K562 (cell line): ENCODE measurements around the gene ENTREP3. TPM values are rescaled to one million over a fixed set of nuclear protein-coding genes. Genes with fewer than 3 reads are reported as not detected.

Experiments used
- CHD1 ChIP-seq: fragments of 200-600 bp; sonication (generic); IDR thresholded peaks from one replicate; pipeline ENCODE4 v1.6.1; 2012; ENCODE audit warnings: mild to moderate bottlenecking, moderate library complexity, low read length, inconsistent platforms
- CREBBP ChIP-seq: IDR thresholded peaks from one replicate; pipeline ENCODE4 v1.6.1; 2012; ENCODE audit warnings: low read depth, mild to moderate bottlenecking, control low read depth, inconsistent platforms, low read length
- DLX4 ChIP-seq: fragments of 250-450 bp; sonication (Bioruptor Pico); IDR thresholded peaks from 2 replicates; pipeline ENCODE4 v1.6.1; 2021; ENCODE audit warnings: mild to moderate bottlenecking
- E2F6 ChIP-seq, 2 experiments: IDR thresholded peaks; 2 replicates each; pipeline ENCODE4 v1.6.1; 2011; ENCODE audit warnings: borderline replicate concordance in 1 of 2, control low read depth in 1 of 2, low read depth in 1 of 2, low read length in 1 of 2, mild to moderate bottlenecking in 1 of 2, mixed read lengths in 1 of 2, moderate library complexity in 1 of 2; ENCODE audit not compliant: insufficient read depth in 1 of 2, insufficient read length in 1 of 2, poor library complexity in 1 of 2, severe bottlenecking in 1 of 2; ENCODE audit errors: extremely low read depth in 1 of 2
- ELK1 ChIP-seq: sonication (generic); formaldehyde crosslinking; IDR thresholded peaks from 2 replicates; pipeline ENCODE4 v1.8.1; 2022; ENCODE audit warnings: missing genetic modification reagents
- EP400 ChIP-seq: fragments of 450-650 bp; IDR thresholded peaks from 2 replicates; pipeline ENCODE4 v1.6.1; 2017; ENCODE audit warnings: antibody characterized with exemption, mild to moderate bottlenecking, moderate library complexity
- ERF ChIP-seq: fragments of 450-650 bp; formaldehyde crosslinking; IDR thresholded peaks from 2 replicates; pipeline ENCODE4 v1.4.0; 2020; ENCODE audit warnings: mild to moderate bottlenecking, mixed read lengths
- GABPA ChIP-seq: fragments of 200-800 bp; sonication (Bioruptor generic); conservative IDR thresholded peaks from 2 replicates; pipeline ENCODE4 v1.6.1; 2016; ENCODE audit warnings: low read depth, missing genetic modification characterization, missing compliant biosample characterization
- GATAD2A ChIP-seq: fragments of 450-650 bp; IDR thresholded peaks from 2 replicates; pipeline ENCODE4 v1.6.1; 2017
- HES1 ChIP-seq: fragments of 450-650 bp; IDR thresholded peaks from 2 replicates; pipeline ENCODE4 v1.6.1; 2016; ENCODE audit warnings: low read depth, mild to moderate bottlenecking, moderate library complexity
- HEY1 ChIP-seq: fragments of 250-450 bp; sonication (Bioruptor Pico); IDR thresholded peaks from 2 replicates; pipeline ENCODE4 v1.5.0; 2020; ENCODE audit warnings: mild to moderate bottlenecking, moderate library complexity, borderline replicate concordance
- MYBL2 ChIP-seq, 2 experiments: fragments of 450-650 bp in 1 of 2; sonication (generic) in 1 of 2; formaldehyde crosslinking in 1 of 2; IDR thresholded peaks; 2 replicates each; pipeline versions ENCODE4 v1.6.1 to v1.8.1; 2017 to 2022; ENCODE audit warnings: borderline replicate concordance in 1 of 2, inconsistent platforms in 1 of 2, low read depth in 1 of 2, mild to moderate bottlenecking in 1 of 2, missing genetic modification reagents in 1 of 2, moderate library complexity in 1 of 2
- NCOA1 ChIP-seq: fragments of 450-650 bp; IDR thresholded peaks from 2 replicates; pipeline ENCODE4 v1.6.1; 2016; ENCODE audit warnings: low read depth
- NELFE ChIP-seq: IDR thresholded peaks from 2 replicates; pipeline ENCODE4 v1.6.1; 2011; ENCODE audit warnings: mild to moderate bottlenecking; ENCODE audit not compliant: insufficient read depth, insufficient read length
- NR2F6 ChIP-seq: fragments of 450-650 bp; formaldehyde crosslinking; IDR thresholded peaks from 2 replicates; pipeline ENCODE4 v1.4.0; 2020; ENCODE audit warnings: mild to moderate bottlenecking
- NR3C1 ChIP-seq: sonication (generic); formaldehyde crosslinking; IDR thresholded peaks from 2 replicates; pipeline ENCODE4 v1.8.1; 2022; ENCODE audit warnings: missing genetic modification reagents
- NR4A1 ChIP-seq, 2 experiments: fragments of 250-450 bp in 1 of 2; fragments of 450-650 bp in 1 of 2; sonication (Bioruptor Pico) in 1 of 2; IDR thresholded peaks; 2 replicates each; pipeline versions ENCODE4 v1.4.0 to v1.6.1; 2016 to 2020; ENCODE audit warnings: mild to moderate bottlenecking in 2 of 2, missing compliant biosample characterization in 1 of 2, missing genetic modification characterization in 1 of 2, moderate library complexity in 1 of 2
- POLR2G ChIP-seq: fragments of 200-400 bp; formaldehyde crosslinking; IDR thresholded peaks from 2 replicates; pipeline ENCODE4 v1.6.1; 2017; ENCODE audit warnings: low read depth, mild to moderate bottlenecking, antibody characterized with exemption, low read length, moderate library complexity
- TCF7 ChIP-seq: sonication (generic); IDR thresholded peaks from 2 replicates; pipeline ENCODE4 v1.6.1; 2016; ENCODE audit warnings: antibody characterized with exemption, borderline replicate concordance
- ZNF134 ChIP-seq: fragments of 250-450 bp; sonication (Bioruptor Pico); conservative IDR thresholded peaks from 2 replicates; pipeline ENCODE4 v1.4.0; 2020
- ZNF507 ChIP-seq: conservative IDR thresholded peaks from 2 replicates; pipeline ENCODE4 v1.6.1; 2017; ENCODE audit warnings: missing genetic modification characterization, missing compliant biosample characterization
- ZNF780A ChIP-seq: fragments of 250-450 bp; sonication (Bioruptor Pico); IDR thresholded peaks from 2 replicates; pipeline ENCODE4 v1.5.0; 2021; ENCODE audit warnings: mild to moderate bottlenecking
- polyA plus RNA-seq, 8 experiments: library from polyadenylated mRNA; depleted of rRNA in 4 of 8; stranded (reverse) in 5 of 8; unstranded in 3 of 8; fragments of >200 nt; fragmentation: Nextera tagmentation in 2 of 8; fragmentation: Illumina TruSeq in 1 of 8; extraction: Ambion mirVana in 2 of 8; extraction: Trizol in 1 of 8; gene quantifications; 2 replicates each; pipeline versions ENCODE4 v1.2.1 to v1.2.3, GENCODE V29; 2011 to 2014; ENCODE audit warnings: inconsistent platforms in 1 of 8, missing spikeins in 1 of 8
- total RNA-seq, 7 experiments: library from RNA; depleted of rRNA in 6 of 7; stranded (reverse); fragments of >200 nt in 6 of 7; fragmentation: Illumina TruSeq in 2 of 7; extraction: Trizol in 2 of 7; gene quantifications; 2 replicates each; pipeline versions ENCODE4 v1.2.1 to v1.2.3, GENCODE V29; 2011 to 2021; ENCODE audit warnings: low replicate concordance in 1 of 7

ENTREP3 gene
- total and polyA plus RNA-seq, 9 of the 15 experiments (the other 6 are each of a cell fraction or from before 2014, with no cell fraction given): 1.9 to 41.8 (median 5.9) TPM

GRCh38 chr1:155208541-155209311 is 46.6 kb downstream of the ENTREP3 start, which contains the start of gene MTX1 (continued):
- no peak for TF ChIP-seq NELFE
- no peak for TF ChIP-seq MYBL2 (IDR thresholded peaks at IDR 0.05; ENCODE audit: low read depth)
- no peak for TF ChIP-seq MYBL2 (CRISPR knock-in tag; IDR thresholded peaks at IDR 0.05; ENCODE audit: borderline replicate concordance)
- TF ChIP-seq ERF (CRISPR knock-in tag): no peak
- TF ChIP-seq DLX4: no peak
- TF ChIP-seq ZNF780A: no peak
- TF ChIP-seq ELK1: no peak
- no peak for TF ChIP-seq ZNF134 (CRISPR knock-in tag)
- peak; percentile 56 to 68 for TF ChIP-seq E2F6 (IDR thresholded peaks at IDR 0.05; ENCODE audit: borderline replicate concordance in 1 of 2, extremely low read depth in 1 of 2, insufficient read depth in 1 of 2, insufficient read length in 1 of 2, low read depth in 1 of 2, low read length in 1 of 2, poor library complexity in 1 of 2, severe bottlenecking in 1 of 2)
- TF ChIP-seq TCF7: no peak
- no peak for TF ChIP-seq NCOA1
- 0 out of 2 replicates have a peak, but pooled peaks have one; percentile 41 for TF ChIP-seq NR3C1 (CRISPR knock-in tag)
- no peak for TF ChIP-seq HES1
- no peak for TF ChIP-seq CREBBP
- TF ChIP-seq POLR2G: peak; percentile 91
- no peak for TF ChIP-seq CHD1
- no peak for TF ChIP-seq ZNF507 (tag)
- TF ChIP-seq NR4A1 (CRISPR knock-in tag; IDR thresholded peaks at IDR 0.05): no peak
- no peak for TF ChIP-seq NR4A1 (tag; IDR thresholded peaks at IDR 0.05)
- TF ChIP-seq GABPA (tag): peak; percentile 97
- peak; percentile 84 for TF ChIP-seq EP400
- no peak for TF ChIP-seq HEY1 (CRISPR knock-in tag)
- no peak for TF ChIP-seq NR2F6 (CRISPR knock-in tag)
- TF ChIP-seq GATAD2A: no peak
